IMR-90 (cell line): ENCODE results near the gene MAPK9. TPM values are rescaled to one million over a fixed set of nuclear protein-coding genes. Genes with fewer than 3 reads are reported as not detected.

Experiments
- ATAC-seq: fragments of 200-7000 bp; cut with Tn5 transposase; 2 replicates; pipeline ENCODE4 v1.9.1; 2020; ENCODE audit warnings: low read depth, mild to moderate bottlenecking, moderate library complexity
- BruUV-seq: library from RNA; stranded (reverse); fragments of 400-500 nt; replicated peaks from 2 replicates; lab custom pipeline; 2021; lab: Mats Ljungman, UMichigan
- CTCF ChIA-PET: fragments of 300-600 bp; formaldehyde crosslinking; extraction: SDS; loops from one replicate; lab custom pipeline; 2021; ENCODE audit warnings: antibody characterized with exemption; lab: Yijun Ruan, JAX
- POLR2A ChIA-PET: fragments of 300-600 bp; sonication (Branson Sonifier 250); formaldehyde crosslinking; loops from one replicate; lab custom pipeline; 2022; ENCODE audit warnings: antibody characterized with exemption; ENCODE audit not compliant: unreplicated experiment; lab: Charles Lee
- DNase-seq: peaks from one replicate; pipeline ENCODE4 v3.0.0; 2013
- H2AFZ ChIP-seq: replicated peaks from 2 replicates; pipeline ENCODE3; 2013; ENCODE audit warnings: low read length, mild to moderate bottlenecking; ENCODE audit not compliant: poor library complexity
- H2AK5ac ChIP-seq: 2 replicates; pipeline ENCODE4 v1.6.1; 2013; ENCODE audit warnings: low read depth, low read length, inconsistent platforms
- H2AK9ac ChIP-seq: replicated peaks from 2 replicates; pipeline ENCODE3; 2013; ENCODE audit warnings: mild to moderate bottlenecking, low read depth, low read length, moderate library complexity; ENCODE audit not compliant: poor library complexity
- H2BK120ac ChIP-seq: 2 replicates; pipeline ENCODE4 v1.6.1; 2013; ENCODE audit warnings: low read depth, low read length, inconsistent platforms
- H2BK15ac ChIP-seq: 3 replicates; pipeline ENCODE4 v1.6.1; 2013; ENCODE audit warnings: low read depth, low read length, inconsistent platforms
- H2BK20ac ChIP-seq: 2 replicates; pipeline ENCODE4 v1.6.1; 2013; ENCODE audit warnings: low read depth, mild to moderate bottlenecking, inconsistent platforms, low read length, moderate library complexity
- H2BK5ac ChIP-seq: 2 replicates; pipeline ENCODE4 v1.6.1; 2013; ENCODE audit warnings: mild to moderate bottlenecking, low read depth, low read length, inconsistent platforms; ENCODE audit not compliant: poor library complexity, severe bottlenecking
- H3K14ac ChIP-seq: replicated peaks from 2 replicates; pipeline ENCODE4 v1.6.1; 2013; ENCODE audit warnings: low read depth, low read length, inconsistent platforms
- H3K18ac ChIP-seq: 2 replicates; pipeline ENCODE4 v1.6.1; 2013; ENCODE audit warnings: low read depth, low read length, control low read depth
- H3K23ac ChIP-seq: 2 replicates; pipeline ENCODE4 v1.6.1; 2013; ENCODE audit warnings: low read depth, low read length, inconsistent platforms
- H3K27ac ChIP-seq: 2 replicates; pipeline ENCODE4 v1.5.1; 2013; ENCODE audit warnings: mild to moderate bottlenecking, control low read depth, low read length; ENCODE audit not compliant: insufficient read depth
- H3K27me3 ChIP-seq: 2 replicates; pipeline ENCODE4 v1.6.1; 2013; ENCODE audit warnings: low read length; ENCODE audit not compliant: control insufficient read depth, insufficient read depth
- H3K36me3 ChIP-seq: 2 replicates; pipeline ENCODE4 v1.6.1; 2013; ENCODE audit warnings: low read length, mixed read lengths; ENCODE audit not compliant: control insufficient read depth, insufficient read depth
- H3K4ac ChIP-seq: 2 replicates; pipeline ENCODE4 v1.6.1; 2013; ENCODE audit warnings: low read depth, low read length, inconsistent platforms
- H3K4me1 ChIP-seq: 2 replicates; pipeline ENCODE4 v1.6.1; 2013; ENCODE audit warnings: low read length, mixed read lengths; ENCODE audit not compliant: control insufficient read depth, insufficient read depth
- H3K4me2 ChIP-seq: 2 replicates; pipeline ENCODE4 v1.6.1; 2013; ENCODE audit warnings: low read depth, mild to moderate bottlenecking, control low read depth, low read length, moderate library complexity
- H3K4me3 ChIP-seq: 2 replicates; pipeline ENCODE4 v1.5.1; 2013; ENCODE audit warnings: low read depth, mild to moderate bottlenecking, control low read depth, low read length, moderate library complexity; ENCODE audit not compliant: insufficient read depth
- H3K56ac ChIP-seq: 2 replicates; pipeline ENCODE4 v1.6.1; 2013; ENCODE audit warnings: low read length, inconsistent platforms; ENCODE audit not compliant: insufficient read depth; ENCODE audit errors: extremely low read depth
- H3K79me1 ChIP-seq, 2 experiments: 2 replicates each; pipeline ENCODE4 v1.6.1; 2013; ENCODE audit warnings: low read length in 2 of 2, inconsistent platforms in 1 of 2, low read depth in 1 of 2
- H3K9ac ChIP-seq: 2 replicates; pipeline ENCODE4 v1.6.1; 2013; ENCODE audit warnings: low read depth, low read length, control low read depth
- H3K9me1 ChIP-seq: 2 replicates; pipeline ENCODE4 v1.6.1; 2013; ENCODE audit warnings: low read length, inconsistent platforms; ENCODE audit not compliant: insufficient read depth
- H3K9me3 ChIP-seq: 2 replicates; pipeline ENCODE4 v1.6.1; 2013; ENCODE audit warnings: low read length; ENCODE audit not compliant: control insufficient read depth, insufficient read depth
- H4K20me1 ChIP-seq: 2 replicates; pipeline ENCODE4 v1.6.1; 2013; ENCODE audit warnings: low read length, inconsistent platforms; ENCODE audit not compliant: insufficient read depth
- H4K5ac ChIP-seq: 2 replicates; pipeline ENCODE4 v1.6.1; 2013; ENCODE audit warnings: mild to moderate bottlenecking, low read depth, low read length, control low read depth
- H4K8ac ChIP-seq, 2 experiments: 2 replicates each; pipeline ENCODE4 v1.6.1; 2013; ENCODE audit warnings: low read depth in 2 of 2, low read length in 2 of 2, control low read depth in 1 of 2, inconsistent platforms in 1 of 2
- H4K91ac ChIP-seq: 2 replicates; pipeline ENCODE4 v1.6.1; 2013; ENCODE audit warnings: low read depth, low read length, inconsistent platforms; ENCODE audit not compliant: insufficient read depth
- BHLHE40 ChIP-seq: fragments of 150-350 bp; IDR thresholded peaks from 2 replicates; pipeline ENCODE4 v1.6.1; 2016; ENCODE audit warnings: mild to moderate bottlenecking, low read depth, low read length
- CEBPB ChIP-seq: IDR thresholded peaks from 2 replicates; pipeline ENCODE4 v1.6.1; 2012; ENCODE audit warnings: low read depth, low read length, improper control_type of control experiment
- CHD1 ChIP-seq: IDR thresholded peaks from 2 replicates; pipeline ENCODE4 v1.6.1; 2012; ENCODE audit warnings: low read depth, low read length, improper control_type of control experiment
- CTCF ChIP-seq: conservative IDR thresholded peaks from 2 replicates; pipeline ENCODE4 v1.5.1; 2012; ENCODE audit warnings: mild to moderate bottlenecking, low read depth, low read length, improper control_type of control experiment
- ELK1 ChIP-seq: fragments of 150-350 bp; IDR thresholded peaks from 2 replicates; pipeline ENCODE4 v1.6.1; 2016; ENCODE audit warnings: low read depth, mild to moderate bottlenecking, low read length, moderate library complexity, borderline replicate concordance
- MAFK ChIP-seq: IDR thresholded peaks from 2 replicates; pipeline ENCODE4 v1.6.1; 2012; ENCODE audit warnings: low read depth, low read length, improper control_type of control experiment
- MAZ ChIP-seq: IDR thresholded peaks from 2 replicates; pipeline ENCODE4 v1.6.1; 2012; ENCODE audit warnings: low read depth, mild to moderate bottlenecking, low read length, improper control_type of control experiment, moderate library complexity, borderline replicate concordance
- MXI1 ChIP-seq: IDR thresholded peaks from 2 replicates; pipeline ENCODE4 v1.6.1; 2012; ENCODE audit warnings: low read depth, mild to moderate bottlenecking, low read length, moderate library complexity, borderline replicate concordance
- NFE2L2 ChIP-seq: fragments of 150-350 bp; IDR thresholded peaks from 2 replicates; pipeline ENCODE4 v1.6.1; 2016; ENCODE audit warnings: low read depth, mild to moderate bottlenecking, low read length
- POLR2A ChIP-seq: IDR thresholded peaks from 2 replicates; pipeline ENCODE4 v1.6.1; 2012; ENCODE audit warnings: mild to moderate bottlenecking, low read depth, low read length
- RAD21 ChIP-seq: IDR thresholded peaks from 2 replicates; pipeline ENCODE4 v1.6.1; 2012; ENCODE audit warnings: low read length, improper control_type of control experiment
- RCOR1 ChIP-seq: IDR thresholded peaks from 2 replicates; pipeline ENCODE4 v1.6.1; 2012; ENCODE audit warnings: mild to moderate bottlenecking, low read length, improper control_type of control experiment; ENCODE audit not compliant: insufficient replicate concordance
- RFX5 ChIP-seq: IDR thresholded peaks from 2 replicates; pipeline ENCODE4 v1.8.0; 2012; ENCODE audit warnings: low read depth, mild to moderate bottlenecking, low read length, moderate library complexity
- SMC3 ChIP-seq: fragments of 150-350 bp; IDR thresholded peaks from 2 replicates; pipeline ENCODE4 v1.6.1; 2016; ENCODE audit warnings: low read depth, mild to moderate bottlenecking, antibody characterized with exemption, low read length, moderate library complexity
- USF2 ChIP-seq: fragments of 150-350 bp; IDR thresholded peaks from 2 replicates; pipeline ENCODE4 v1.6.1; 2017; ENCODE audit warnings: mild to moderate bottlenecking, antibody characterized with exemption, low read length, low read depth
- WGBS, 2 experiments: methylation state at CpG; one replicate each; pipeline versions ENCODE4 v1.1.5 to v1.1.7; 2013; ENCODE audit warnings: missing lambda C conversion rate in 2 of 2; ENCODE audit not compliant: insufficient read length in 1 of 2; ENCODE audit errors: extremely low coverage in 2 of 2; 5-methylcytosine and 5-hydroxymethylcytosine counted together
- dilution Hi-C: fragments of 300-500 bp; cut with HindIII; formaldehyde crosslinking; loops from one replicate; pipeline ENCODE4 v1.14.3; 2018; ENCODE audit warnings: low sequenced_read_pairs; ENCODE audit not compliant: unreplicated experiment
- in situ Hi-C: fragments of 300-500 bp; cut with MboI; formaldehyde crosslinking; loops from 3 replicates; pipeline ENCODE4 v1.14.3; 2019; ENCODE audit warnings: low sequenced_read_pairs, inconsistent platforms, mixed read lengths
- intact Hi-C: fragments of 100-400 bp; cut with micrococcal nuclease; formaldehyde crosslinking; loops from 2 replicates; pipeline ENCODE4 v1.10.0; 2022
- polyA plus RNA-seq, 3 experiments: library from polyadenylated mRNA; depleted of rRNA; stranded (reverse); fragments of >200 nt; gene quantifications; 2 replicates each; pipeline ENCODE4 v1.2.3, GENCODE V29; 2012; ENCODE audit warnings: low replicate concordance in 1 of 3
- total RNA-seq: library from RNA; depleted of rRNA; stranded (reverse); fragments of >200 nt; gene quantifications from 2 replicates; pipeline ENCODE4 v1.2.3, GENCODE V29; 2012

The MAPK9 gene
- total and polyA plus RNA-seq, 2 of the 4 experiments (the other 2 are of a cell fraction): 22.9 to 23.3 TPM

GRCh38 chr5:180271221-180271620, 20.7 kb downstream of the MAPK9 start:
- ATAC-seq: no peak
- Histone ChIP-seq H3K36me3 (peaks cover 24% of the 10 kb centered on the region), H3K9me3 (peaks cover 37% of the 10 kb centered on the region), H3K23ac (no peak overlapping the region), H3K14ac (no peak overlapping the region), H3K56ac (no peak overlapping the region), H4K5ac (no peak overlapping the region), H4K20me1 (no peaks in the 10 kb centered on the region), H4K8ac (no peak overlapping the region), H3K18ac (no peak overlapping the region), H3K4me3 (no peak overlapping the region), H2BK20ac (no peak overlapping the region), H2AK9ac (no peak overlapping the region), H3K79me1 (no peaks in the 10 kb centered on the region; a peak in 1 of 4 replicates), H3K4me2 (no peak overlapping the region), H3K9ac (no peak overlapping the region), H3K27ac (no peak overlapping the region), H2BK15ac (no peak overlapping the region), H3K27me3 (no peaks in the 10 kb centered on the region), H4K91ac (no peak overlapping the region), H2BK5ac (no peak overlapping the region), H2AK5ac (no peak overlapping the region), H3K4me1 (no peaks in the 10 kb centered on the region), H2BK120ac (no peak overlapping the region), H3K4ac (no peak overlapping the region), H2AFZ (no peak overlapping the region), H3K9me1 (no peaks in the 10 kb centered on the region)
- 100% methylated on average over 1 of the region's 7 CpGs; no CpG with 5 or more reads in 1 of the 2 experiments for WGBS, 2 experiments
- TF ChIP-seq MAZ (no peak), RFX5 (no peak), SMC3 (no peak), MXI1 (no peak), NFE2L2 (no peak), CTCF (no peak), MAFK (no peak), BHLHE40 (no peak), CEBPB (no peak), USF2 (no peak), ELK1 (no peak), RAD21 (no peak), POLR2A (no peak), RCOR1 (no peak), CHD1 (no peak)
- dilution Hi-C loops: no loop called here
- no TSS peak for BruUV-seq
- in situ Hi-C loops: no loop called here
- CTCF ChIA-PET: no interaction called here
- DNase-seq: no peak
- POLR2A ChIA-PET: no interaction called here
- intact Hi-C loops: no loop called here
